HG02970 (cell line): ENCODE data around the gene CABCOCO1.

Source experiments
- ATAC-seq: cut with Tn5 transposase; IDR thresholded peaks from one replicate; pipeline ENCODE4 v1.9.1; 2021; ENCODE audit warnings: mild to moderate bottlenecking, moderate library complexity, moderate number of reproducible peaks; ENCODE audit not compliant: unreplicated experiment, low FRiP score

Gene CABCOCO1

DNA sequence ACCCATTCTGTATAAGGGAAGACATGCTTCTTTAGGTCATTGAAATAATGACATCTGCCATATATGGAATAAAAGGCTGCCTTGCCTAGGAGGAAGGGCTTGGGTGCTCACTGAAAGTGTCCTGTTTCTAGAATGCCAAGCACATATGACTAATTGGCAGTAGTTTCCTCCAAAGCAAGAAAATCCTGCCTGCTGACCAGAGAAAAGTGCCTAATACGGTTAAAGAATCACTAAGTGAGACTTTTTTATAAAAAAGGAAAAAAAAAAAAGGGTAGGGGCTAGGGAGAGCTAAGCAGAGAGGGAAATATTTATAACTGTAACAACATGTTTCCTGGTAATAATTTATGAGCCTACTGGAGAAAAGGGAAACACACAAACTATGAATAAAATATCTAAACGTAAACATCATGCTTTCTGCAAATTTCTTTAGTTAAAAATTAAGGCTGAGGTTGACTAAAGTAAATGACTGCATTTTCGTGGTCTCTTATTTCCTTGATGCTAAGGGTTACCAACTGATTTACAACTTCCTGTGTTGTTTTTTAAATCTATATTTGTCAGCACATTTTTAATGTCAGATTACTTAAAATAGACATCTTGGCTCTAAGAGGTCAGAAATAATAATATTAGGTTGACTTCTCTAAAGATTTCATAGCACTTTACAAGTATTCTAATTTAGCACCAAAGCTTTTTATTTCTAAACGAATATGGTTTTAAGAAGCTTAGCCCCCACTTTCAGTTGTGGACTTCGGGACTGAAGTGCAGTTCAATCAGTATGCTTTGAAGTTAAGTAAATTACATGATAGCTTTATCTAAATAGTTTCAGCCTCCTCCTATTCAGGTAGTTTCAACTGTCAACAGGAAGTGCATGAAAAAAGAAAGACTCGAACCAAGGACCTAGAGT lies 89.6 kb downstream of the CABCOCO1 start:
- ATAC-seq, result peak; percentile 46

DNA sequence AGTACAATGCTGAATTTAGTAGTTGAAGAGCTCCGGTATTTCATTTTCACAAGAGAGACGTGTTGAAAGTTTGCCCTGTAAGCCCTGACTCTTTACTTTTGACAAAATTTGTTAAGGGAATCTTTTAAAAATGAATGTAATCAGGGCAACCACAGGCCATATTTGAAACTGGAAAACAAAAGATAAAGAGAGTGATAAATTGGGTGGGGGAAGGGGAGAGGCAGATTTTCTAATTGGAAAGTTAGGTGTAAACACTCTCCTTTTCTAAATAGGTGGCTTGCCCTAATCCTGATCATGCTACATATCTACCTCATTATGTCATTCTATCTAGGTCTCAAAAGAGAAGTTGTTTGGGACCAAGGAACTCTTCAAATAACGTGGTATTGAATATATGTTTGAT lies 90.7 kb downstream of the CABCOCO1 start:
- no peak for ATAC-seq

DNA sequence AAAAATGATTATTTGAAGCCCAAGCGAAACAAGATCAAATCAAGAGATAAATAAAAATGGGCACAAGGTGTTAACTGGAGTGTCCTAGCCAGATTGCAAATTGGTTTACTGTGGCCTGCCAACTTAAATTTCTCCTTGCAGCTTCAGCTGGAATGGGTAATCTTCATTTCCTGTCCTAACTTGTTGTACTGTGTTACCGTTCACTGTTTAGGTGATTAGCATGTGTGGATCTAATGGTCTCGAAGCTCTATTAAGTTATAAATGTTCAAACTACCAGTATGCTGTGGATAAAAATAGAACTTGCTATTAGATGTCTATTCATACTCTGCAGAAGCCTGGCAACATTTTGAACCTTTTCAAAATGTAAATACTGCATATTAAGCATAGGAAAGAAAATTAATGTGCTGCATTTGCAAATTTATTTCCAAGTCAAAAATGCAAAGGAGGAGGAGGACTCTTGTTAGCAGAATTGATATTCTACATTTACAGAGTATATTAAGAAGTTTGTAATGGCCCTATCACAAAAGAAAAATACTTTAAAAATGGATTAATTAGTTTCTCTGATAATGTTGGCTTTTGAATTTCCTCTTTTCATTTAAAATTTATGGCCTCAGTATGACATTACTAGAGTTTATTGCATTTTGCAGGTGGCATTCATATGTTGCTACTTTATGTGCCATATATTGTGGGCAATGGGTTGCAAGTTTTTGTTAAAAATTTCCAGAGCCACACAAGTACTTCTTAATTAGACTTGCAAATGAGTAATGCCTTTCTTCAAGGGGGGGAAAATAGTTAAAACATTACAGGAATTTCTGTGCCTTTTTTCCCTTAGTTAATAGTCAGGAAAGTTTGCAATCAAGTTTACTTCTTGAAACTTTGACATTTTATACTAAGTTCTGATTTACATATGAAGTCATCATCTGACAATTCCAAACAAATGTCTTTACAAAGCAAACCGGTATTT lies 92.1 kb downstream of the CABCOCO1 start:
- ATAC-seq, result no peak

DNA sequence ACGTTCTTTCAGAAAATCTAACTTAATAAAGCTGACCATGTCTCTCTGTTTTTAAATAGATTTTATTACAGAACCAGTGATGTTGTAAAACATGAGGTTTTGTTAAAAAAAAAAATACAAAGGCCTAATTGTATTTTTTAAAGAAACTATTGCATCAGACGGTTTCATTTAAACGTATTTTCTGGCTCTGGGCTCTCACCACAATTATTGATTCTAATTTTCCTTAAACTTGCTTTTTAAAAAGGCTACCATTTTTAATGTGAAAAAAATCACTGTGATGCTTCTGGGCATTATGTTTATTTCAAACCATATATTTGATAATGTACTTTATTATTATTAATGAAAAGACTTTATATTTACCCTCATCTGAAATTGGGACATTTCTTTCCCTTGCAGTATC lies 94.3 kb downstream of the CABCOCO1 start:
- no peak for ATAC-seq

DNA sequence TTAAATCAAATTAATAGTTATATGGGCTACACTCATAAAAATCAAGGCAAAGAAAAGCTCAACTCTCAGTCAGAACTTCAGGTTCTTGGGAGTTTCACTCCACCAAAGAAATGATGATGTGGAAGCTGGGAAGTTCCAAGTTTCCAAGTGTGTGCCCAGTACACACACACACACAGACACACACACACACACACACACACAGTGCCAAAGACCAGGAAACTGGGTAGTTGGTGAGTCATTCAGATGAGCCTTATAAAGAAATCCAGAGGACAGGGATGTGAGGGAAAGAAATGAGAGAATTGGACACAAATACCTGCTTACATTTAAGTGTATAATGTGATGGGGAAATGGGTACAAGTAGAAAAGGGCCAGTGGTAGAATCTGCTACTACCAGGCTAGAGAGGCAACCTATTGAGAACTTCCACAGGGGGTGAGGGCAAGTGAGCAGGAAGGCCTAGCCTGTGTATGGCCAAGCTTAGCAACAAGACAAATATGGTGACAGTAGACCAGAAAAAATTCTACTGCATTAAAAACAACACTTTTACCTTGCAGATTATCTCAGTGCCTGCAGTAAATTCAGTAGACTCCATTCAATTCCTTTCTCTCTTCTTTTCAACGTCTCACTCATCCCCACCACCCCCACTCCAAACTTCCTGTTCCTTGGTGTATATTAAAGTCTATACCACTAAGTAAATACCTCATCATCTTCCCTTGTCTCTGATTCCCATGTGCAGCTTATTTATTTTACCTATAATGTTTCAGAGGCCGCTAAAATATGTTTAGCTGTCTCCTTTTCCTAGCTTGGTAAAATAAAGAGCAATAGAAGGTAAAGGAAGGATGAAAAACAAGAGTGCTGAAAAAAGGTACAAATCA lies 95.0 kb downstream of the CABCOCO1 start:
- no peak for ATAC-seq

DNA sequence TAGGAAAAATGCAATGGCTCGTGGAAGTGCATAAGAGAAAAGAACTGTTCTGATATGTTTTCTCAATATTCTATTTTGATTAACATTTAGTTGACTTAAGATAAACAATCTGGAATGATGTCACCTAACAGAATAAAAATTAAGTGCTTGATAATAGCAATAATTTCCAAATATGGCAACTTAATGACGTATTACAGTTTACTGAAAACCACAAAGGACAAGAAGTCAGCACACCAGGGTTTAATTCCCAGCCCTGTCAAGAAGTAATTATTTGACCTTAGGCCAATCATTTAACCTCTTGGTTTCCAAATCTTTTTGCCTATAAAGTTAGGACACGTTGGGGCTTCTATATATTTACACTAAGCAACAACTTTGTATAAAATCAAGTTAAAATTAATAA lies 95.7 kb downstream of the CABCOCO1 start:
- ATAC-seq, result no peak

DNA sequence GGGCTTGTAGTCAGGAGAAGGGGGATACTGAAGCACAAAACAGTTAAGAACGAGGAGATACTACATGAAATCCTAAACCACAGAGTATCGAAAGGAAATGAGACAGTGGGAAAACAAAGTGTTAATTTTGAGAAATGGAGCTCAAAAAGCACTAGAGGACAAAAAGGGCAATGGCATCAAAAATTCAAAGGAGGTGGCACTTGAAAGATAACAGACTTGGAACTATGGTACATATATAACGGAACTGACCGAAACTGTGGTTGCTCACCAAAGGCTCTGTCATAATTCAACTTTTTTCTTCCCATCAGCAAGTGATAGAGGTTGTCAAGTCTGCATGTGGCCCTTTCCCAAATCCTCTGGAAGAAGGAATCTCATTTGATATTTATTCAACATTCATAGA lies 97.0 kb downstream of the CABCOCO1 start:
- no peak for ATAC-seq

DNA sequence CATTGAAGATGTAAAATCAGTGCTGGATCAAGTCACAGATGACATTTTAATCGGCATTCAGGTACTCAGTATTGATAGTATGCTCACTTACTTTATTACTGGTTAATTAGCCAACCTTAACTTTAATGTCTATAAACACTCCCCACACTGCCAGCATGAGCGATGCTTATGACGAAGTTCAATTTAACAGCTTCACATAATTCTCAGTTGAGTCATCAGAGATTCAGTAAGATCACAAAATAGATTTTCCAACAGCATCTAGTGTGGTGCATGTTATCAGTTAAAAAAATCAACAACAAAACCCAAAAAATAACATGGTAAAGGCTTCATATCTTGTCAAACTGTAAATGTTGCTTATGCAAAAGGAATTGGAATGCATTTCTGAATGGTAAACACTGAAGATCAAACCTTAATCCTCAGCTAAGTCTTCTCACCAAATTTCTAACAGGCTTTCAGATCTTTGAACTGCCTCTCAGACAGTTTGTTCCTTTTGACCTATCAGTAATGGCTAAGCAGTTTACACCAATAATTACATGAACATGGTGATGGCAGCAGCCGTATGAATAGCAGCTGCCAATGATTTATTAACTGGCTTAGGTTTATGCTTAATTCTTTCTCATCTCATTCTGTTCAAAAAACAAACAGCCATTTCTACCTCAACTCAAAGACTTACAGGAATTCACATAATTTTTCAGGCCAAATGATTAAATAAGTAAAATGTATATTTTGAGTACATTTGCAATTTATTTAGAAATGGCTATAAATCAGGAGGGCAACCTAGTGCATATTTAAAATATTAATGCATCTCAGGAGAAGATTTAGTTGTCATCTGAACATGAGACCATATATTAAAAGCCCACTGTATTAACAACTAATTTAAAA lies 98.5 kb downstream of the CABCOCO1 start:
- ATAC-seq, result no peak

DNA sequence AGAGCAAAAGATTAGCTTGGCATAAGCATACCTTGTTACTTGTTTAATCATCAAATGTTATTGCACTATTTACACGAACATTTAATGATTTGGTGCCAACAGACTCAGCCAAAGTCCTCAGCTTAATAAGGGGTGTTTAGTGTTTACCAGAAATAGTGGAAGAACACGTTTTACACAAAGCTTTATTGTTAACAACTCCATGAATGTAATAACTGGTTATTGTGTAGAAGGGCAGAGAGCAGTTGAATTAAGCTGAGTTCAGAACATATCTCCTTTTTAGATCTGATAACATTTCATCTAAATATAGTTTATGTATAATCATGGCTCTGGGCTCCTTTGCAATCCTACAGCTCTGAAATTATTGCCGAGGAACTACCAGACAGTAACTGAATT lies 99.1 kb downstream of the CABCOCO1 start:
- no peak for ATAC-seq

DNA sequence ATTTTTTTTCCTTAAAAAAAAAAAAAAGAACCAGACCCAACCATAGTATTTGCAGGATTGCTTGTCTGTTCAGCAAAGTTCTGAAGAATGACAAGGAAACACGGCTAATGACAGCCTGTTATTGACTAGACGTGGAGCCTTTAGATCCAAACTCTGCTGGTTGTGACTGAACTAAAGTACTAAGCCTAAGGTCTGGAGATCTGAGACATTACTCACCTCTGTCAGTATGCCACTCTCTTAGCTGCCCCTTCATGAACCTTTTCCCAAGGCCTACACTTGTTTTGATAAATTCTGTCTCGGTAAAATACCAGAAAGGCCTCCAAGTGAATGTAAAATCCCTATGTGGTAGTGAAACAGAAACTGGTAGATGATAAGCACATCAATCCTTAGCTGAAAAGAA lies 101.0 kb downstream of the CABCOCO1 start:
- no peak for ATAC-seq

DNA sequence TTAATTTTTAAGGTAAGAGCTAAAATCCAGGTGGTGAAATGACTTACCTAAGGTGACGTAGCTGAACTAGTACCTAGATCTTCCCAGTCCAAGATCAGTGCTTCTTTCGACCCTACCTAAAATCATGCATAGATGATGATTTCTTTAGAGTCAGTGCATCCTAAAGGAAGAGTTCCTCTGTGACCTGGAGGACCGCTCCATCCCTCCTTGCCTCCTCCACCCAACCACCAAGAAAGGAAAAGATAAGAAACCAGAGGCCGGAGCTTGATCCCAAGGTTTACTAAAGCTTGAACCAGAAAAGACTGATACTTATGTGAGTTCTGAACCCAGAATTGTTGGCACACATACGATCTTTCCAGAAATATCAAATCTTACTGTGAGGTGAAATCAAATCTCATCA lies 101.8 kb downstream of the CABCOCO1 start:
- no peak for ATAC-seq

DNA sequence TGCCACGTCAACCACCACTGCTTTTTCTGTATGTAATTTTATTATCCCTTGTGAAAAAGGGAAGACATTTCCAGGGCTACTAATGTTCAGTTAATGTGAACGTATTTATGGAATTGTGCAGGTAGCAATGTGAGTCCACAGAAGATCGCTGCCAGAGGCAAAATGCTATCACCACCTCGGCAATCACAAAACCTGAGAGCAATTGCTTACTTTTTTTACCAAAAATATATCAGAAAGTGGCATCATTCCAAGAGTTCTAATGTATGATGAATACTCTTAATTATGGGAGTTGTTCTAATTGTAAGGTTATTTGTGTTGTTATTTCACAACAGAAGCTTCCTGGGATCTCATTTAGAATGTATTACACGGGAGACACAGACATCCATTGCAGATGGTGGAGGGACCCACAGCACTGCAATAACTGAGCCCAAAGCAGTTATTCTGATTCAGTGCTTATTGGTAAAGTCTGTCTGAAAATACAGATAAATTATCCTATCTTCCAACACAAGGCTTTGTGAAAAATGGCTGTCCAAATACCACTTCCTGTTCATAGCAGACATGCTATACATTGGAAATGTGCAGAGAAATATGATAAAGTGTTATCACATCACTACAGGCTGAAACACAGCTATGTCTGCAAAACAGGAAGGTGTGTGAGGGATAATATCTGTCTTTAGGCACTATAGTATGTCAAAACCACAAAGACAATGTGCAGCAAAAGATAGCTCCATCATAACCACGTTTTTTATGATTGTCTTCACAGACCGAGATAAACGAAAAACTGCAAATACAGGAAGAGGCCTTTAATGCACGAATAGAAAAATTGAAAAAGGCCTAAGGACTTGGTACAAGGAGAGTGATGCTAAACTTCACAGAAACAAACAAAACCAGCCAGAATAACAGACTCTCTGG lies 102.7 kb downstream of the CABCOCO1 start:
- ATAC-seq, result no peak

DNA sequence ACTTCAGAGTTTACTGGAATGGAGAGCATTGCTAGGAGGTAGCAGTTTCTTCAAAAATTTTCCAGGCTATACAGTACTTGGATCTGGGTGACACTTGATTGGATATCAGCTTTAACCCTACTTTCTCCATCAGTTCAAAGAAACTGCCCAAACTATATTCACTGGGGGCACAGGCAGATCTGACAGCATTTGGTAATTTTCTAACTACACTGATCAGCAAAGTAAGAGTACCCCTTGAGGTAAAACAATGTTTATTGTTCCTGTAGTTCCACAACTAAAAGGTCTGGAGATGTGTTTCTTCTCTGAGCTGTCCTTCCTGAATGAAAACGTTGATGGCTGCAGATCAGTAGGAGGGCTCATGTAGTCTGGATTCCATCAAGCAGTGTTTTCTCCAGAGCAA lies 104.2 kb downstream of the CABCOCO1 start:
- no peak for ATAC-seq

DNA sequence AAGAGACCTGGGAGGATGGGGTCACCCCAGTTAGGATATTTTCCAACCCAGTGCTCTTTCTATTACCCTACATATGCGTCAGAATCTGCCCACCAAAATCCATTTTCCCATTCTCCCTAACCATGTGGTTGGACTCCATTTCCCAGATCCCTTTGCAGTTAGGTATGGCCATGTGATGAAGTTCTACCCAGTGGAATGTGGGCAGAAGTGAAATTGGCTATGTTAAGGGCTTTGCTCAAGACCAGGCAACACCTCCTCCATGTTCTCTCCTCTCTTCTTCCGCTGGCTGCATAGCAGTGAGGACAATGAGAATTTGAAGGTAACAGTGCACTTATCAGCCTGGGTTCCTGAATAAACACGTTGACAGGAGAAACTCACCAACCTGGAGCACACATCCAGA lies 111.3 kb downstream of the CABCOCO1 start:
- no peak for ATAC-seq

DNA sequence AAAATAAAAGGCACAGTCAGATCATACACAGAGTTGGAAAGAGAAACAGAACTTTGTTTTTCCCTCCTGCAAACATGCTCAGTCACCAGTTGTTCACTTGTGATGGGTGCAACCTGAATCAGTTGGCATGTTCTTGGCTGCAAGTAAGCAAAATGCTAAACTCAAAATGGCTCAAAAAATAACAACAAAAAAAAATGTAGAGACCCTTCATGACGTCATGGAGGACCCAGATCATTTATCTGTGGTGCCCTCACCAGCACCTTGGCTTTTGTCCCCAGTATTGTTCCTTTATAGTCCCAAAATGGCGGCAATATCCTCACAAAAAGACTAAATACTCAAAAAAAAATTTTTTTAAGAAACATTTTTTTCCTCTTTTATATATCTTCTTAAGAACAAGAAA lies 112.4 kb downstream of the CABCOCO1 start:
- ATAC-seq, result no peak

DNA sequence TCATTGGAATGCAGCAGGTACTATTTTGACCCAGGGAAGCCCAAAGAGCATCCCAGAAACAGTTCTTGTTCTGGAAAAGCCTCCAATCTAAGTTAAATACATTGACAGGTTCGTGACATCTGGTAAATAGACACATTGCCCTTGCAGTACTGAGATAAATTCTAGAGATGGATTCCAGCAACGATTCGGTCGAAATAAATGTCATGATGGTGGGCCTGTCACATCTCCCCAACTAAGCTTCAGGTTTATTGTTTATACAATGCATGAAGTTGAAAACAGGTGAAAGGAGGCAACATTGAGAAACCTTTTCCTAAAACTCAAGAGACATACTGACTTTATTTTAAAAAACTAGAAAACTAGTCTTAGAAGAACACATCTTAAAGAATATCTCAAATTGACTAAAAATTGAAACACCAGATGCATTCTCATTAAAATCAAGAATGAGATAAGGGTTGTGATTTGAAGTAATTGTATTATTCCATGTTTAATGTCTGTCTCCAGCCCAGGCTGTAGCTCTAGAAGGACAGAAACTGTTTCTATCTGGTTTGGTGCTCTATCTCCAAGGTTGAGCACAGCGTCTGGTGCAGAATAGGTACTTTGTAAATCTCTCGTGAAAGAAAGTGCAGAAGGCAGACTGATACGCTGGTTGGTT lies 114.0 kb downstream of the CABCOCO1 start:
- no peak for ATAC-seq

DNA sequence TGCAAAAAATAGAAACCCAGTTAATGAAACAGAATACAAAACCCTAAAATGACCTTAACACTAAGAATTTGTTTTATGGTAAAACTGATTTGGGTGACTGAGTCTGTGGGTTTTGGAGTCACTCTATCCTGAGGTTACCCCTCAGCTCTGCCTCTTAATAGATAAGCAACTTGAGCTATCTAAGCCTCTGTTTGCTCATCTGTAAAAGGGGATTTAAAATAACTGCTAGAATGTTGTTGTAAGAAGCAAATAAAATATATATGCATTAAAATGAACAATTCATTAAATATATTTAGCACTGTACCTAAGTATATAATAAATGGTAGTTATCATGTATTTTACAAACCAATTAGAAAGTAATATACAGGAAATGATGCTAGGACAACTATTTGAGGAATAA lies 115.4 kb downstream of the CABCOCO1 start:
- no peak for ATAC-seq

DNA sequence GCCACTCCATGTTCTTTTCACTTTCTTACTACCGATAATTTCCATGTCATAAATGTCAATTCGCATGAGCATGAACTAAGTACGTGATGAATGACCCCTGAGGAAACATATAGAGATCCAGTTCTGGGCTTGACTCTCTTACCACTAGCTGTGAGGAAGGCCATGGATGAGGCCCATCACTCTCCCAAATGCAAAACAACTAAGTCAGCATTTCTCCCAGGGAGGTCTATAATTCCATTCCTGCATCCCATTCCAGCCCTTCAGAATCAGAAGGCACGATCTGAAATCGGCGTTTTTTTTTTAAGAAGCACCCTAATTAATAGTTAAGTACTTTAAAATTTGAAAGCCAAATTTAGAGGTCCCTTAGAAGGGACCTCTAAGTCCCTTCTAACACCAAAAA lies 116.5 kb downstream of the CABCOCO1 start:
- no peak for ATAC-seq
